HG03060 (cell line): ENCODE results near the gene ADM5.
A peak's percentile ranks its signal among the peaks of the same experiment; 100 is the strongest.

Source experiments
- ATAC-seq: cut with Tn5 transposase; IDR thresholded peaks from one replicate; pipeline ENCODE4 v1.9.1; 2021; ENCODE audit warnings: low read depth, moderate number of reproducible peaks; ENCODE audit not compliant: unreplicated experiment

Gene ADM5

GRCh38 chr19:49689133-49690078, at the start of gene ADM5:
Gene ADM5 (plus strand): TSS chr19:49689594. CDS start chr19:49689838, 244 bp downstream.
- ATAC-seq: no peak

GRCh38 chr19:49640113-49640898, 49.1 kb upstream of the ADM5 start, which contains the start of gene RRAS:
Gene RRAS (minus strand): TSS chr19:49640143. CDS start chr19:49640098, 45 bp downstream.
- ATAC-seq: peak; percentile 68

- peak; percentile 45 for ATAC-seq
These were observed 47.5 kb upstream of the ADM5 start, which contains the start of gene SCAF1 for GRCh38 chr19:49641688-49642491. Gene SCAF1 (plus strand): TSS chr19:49642209. CDS start chr19:49645027, 2,818 bp downstream.

GRCh38 chr19:49642492-49643035, 46.8 kb upstream of the ADM5 start:
- no peak for ATAC-seq

GRCh38 chr19:49643466-49643865, 45.9 kb upstream of the ADM5 start:
- no peak for ATAC-seq

- no peak for ATAC-seq
These were observed 43.8 kb upstream of the ADM5 start for GRCh38 chr19:49645592-49645991.

GRCh38 chr19:49645995-49646394, 43.4 kb upstream of the ADM5 start:
- no peak for ATAC-seq

- no peak for ATAC-seq
These were observed 42.8 kb upstream of the ADM5 start for GRCh38 chr19:49646586-49646985.

GRCh38 chr19:49651029-49651819, 38.2 kb upstream of the ADM5 start:
- ATAC-seq: no peak

- ATAC-seq: no peak
These were observed 37.4 kb upstream of the ADM5 start for GRCh38 chr19:49651820-49652550.

GRCh38 chr19:49652551-49653465, 36.6 kb upstream of the ADM5 start:
- ATAC-seq: no peak

GRCh38 chr19:49653466-49653806, 36.0 kb upstream of the ADM5 start:
- ATAC-seq: no peak

GRCh38 chr19:49654581-49654980, 34.8 kb upstream of the ADM5 start:
- no peak for ATAC-seq

- no peak for ATAC-seq
These were observed 33.6 kb upstream of the ADM5 start for GRCh38 chr19:49655570-49656455.

GRCh38 chr19:49656456-49657109, 32.8 kb upstream of the ADM5 start:
- no peak for ATAC-seq

GRCh38 chr19:49657493-49658138, 31.8 kb upstream of the ADM5 start:
- no peak for ATAC-seq
